A673 (cell line): Measurements from ENCODE around the gene SDR42E1.

Experiments
- EZH2 ChIP-seq: fragments of 200-600 bp; sonication (generic); IDR thresholded peaks from 2 replicates; pipeline ENCODE4 v1.6.1; 2017; ENCODE audit warnings: borderline replicate concordance, low read depth, mild to moderate bottlenecking, mixed read lengths, antibody characterized with exemption, low read length; ENCODE audit not compliant: poor library complexity, severe bottlenecking
- TF ChIP-seq, protein P1 (sequence below): fragments of 300-800, 200-600 bp; sonication (generic); conservative IDR thresholded peaks from 2 replicates; pipeline ENCODE4 v1.5.1; 2017; ENCODE audit warnings: low read depth, mild to moderate bottlenecking, antibody characterized with exemption, low read length, moderate library complexity, mixed read lengths

DNA sequence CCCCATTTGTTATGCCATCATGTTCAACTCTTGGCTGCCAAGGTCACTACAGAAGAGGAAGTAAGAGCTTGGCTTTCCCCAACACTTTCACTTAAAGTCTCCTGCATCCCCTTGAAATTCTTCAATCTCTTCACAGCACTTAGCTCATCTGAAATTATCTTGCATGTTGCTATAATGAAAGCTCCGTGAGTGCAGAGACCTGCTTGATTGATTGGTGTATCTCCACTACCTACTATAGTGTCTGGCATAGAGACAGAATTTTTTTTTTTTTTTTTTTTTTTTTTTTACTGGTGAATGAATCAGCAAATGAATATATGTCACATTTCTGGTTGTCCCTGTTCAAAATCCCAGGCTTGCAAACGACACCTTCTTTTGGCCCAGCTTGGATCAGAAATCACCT lies 1.9 kb upstream of the SDR42E1 start:
- TF ChIP-seq, protein P1, sequence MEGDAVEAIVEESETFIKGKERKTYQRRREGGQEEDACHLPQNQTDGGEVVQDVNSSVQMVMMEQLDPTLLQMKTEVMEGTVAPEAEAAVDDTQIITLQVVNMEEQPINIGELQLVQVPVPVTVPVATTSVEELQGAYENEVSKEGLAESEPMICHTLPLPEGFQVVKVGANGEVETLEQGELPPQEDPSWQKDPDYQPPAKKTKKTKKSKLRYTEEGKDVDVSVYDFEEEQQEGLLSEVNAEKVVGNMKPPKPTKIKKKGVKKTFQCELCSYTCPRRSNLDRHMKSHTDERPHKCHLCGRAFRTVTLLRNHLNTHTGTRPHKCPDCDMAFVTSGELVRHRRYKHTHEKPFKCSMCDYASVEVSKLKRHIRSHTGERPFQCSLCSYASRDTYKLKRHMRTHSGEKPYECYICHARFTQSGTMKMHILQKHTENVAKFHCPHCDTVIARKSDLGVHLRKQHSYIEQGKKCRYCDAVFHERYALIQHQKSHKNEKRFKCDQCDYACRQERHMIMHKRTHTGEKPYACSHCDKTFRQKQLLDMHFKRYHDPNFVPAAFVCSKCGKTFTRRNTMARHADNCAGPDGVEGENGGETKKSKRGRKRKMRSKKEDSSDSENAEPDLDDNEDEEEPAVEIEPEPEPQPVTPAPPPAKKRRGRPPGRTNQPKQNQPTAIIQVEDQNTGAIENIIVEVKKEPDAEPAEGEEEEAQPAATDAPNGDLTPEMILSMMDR, result no peak
- TF ChIP-seq EZH2, result no peak
